GM12878 (cell line): ENCODE measurements around the gene MAGED1. TPM values are rescaled to one million over a fixed set of nuclear protein-coding genes. Genes with fewer than 3 reads are reported as not detected.

Experiments used
- ATAC-seq: fragments of 200-7000 bp; cut with Tn5 transposase; 3 replicates; pipeline ENCODE4 v1.9.1; 2020; ENCODE audit warnings: mild to moderate bottlenecking, moderate library complexity
- BruUV-seq: library from RNA; stranded (reverse); fragments of 400-500 nt; replicated peaks from 2 replicates; lab custom pipeline; 2021; lab: Mats Ljungman, UMichigan
- CTCF ChIA-PET: fragments of 300-600 bp; sonication (Branson Sonifier 250); formaldehyde crosslinking; extraction: SDS; loops from one replicate; lab custom pipeline; 2021; ENCODE audit warnings: inconsistent platforms; lab: Yijun Ruan, JAX
- POLR2A ChIA-PET: fragments of 350-600 bp; formaldehyde crosslinking; extraction: SDS; loops from one replicate; lab custom pipeline; 2021; ENCODE audit warnings: inconsistent platforms; lab: Charles Lee
- RAD21 ChIA-PET: fragments of 300-600 bp; sonication (Branson Sonifier 250); formaldehyde crosslinking; loops from one replicate; lab custom pipeline; 2023; ENCODE audit warnings: antibody characterized with exemption; ENCODE audit not compliant: unreplicated experiment; lab: Charles Lee
- SMC1A ChIA-PET: fragments of 300-600 bp; sonication (Branson Sonifier 250); formaldehyde crosslinking; loops from one replicate; lab custom pipeline; 2023; ENCODE audit not compliant: unreplicated experiment, uncharacterized antibody; lab: Charles Lee
- DNase-seq: peaks from one replicate; pipeline ENCODE4 v3.0.0-alpha.2; 2011; ENCODE audit warnings: low read depth, low spot score
- FAIRE-seq: peaks from 3 replicates; lab custom pipeline; 2011; peaks lifted over from hg19 to GRCh38; lab: Jason Lieb, UNC
- H2AFZ ChIP-seq: 2 replicates; pipeline ENCODE4 v1.6.0; 2011; ENCODE audit warnings: low read depth, low read length, control low read depth; ENCODE audit not compliant: control insufficient read depth
- H3K27ac ChIP-seq: 2 replicates; pipeline ENCODE4 v1.5.1; 2011; ENCODE audit warnings: control low read depth; ENCODE audit not compliant: control insufficient read depth, insufficient read depth
- H3K27me3 ChIP-seq, 2 experiments: replicated peaks in 1 of 2; 2 replicates each; pipeline versions ENCODE4 v1.6.0 to v1.6.1; 2011; ENCODE audit warnings: low read length in 1 of 2; ENCODE audit not compliant: control insufficient read depth in 2 of 2, insufficient read depth in 2 of 2
- H3K36me3 ChIP-seq, 2 experiments: 2 replicates each; pipeline ENCODE4 v1.5.1; 2011; ENCODE audit warnings: low read length in 1 of 2; ENCODE audit not compliant: control insufficient read depth in 2 of 2, insufficient read depth in 2 of 2
- H3K4me1 ChIP-seq: 2 replicates; pipeline ENCODE4 v1.6.1; 2011; ENCODE audit warnings: mild to moderate bottlenecking, low read length, moderate library complexity, mixed read lengths; ENCODE audit not compliant: control insufficient read depth, insufficient read depth
- H3K4me2 ChIP-seq: 2 replicates; pipeline ENCODE4 v1.6.0; 2011; ENCODE audit warnings: control low read depth; ENCODE audit not compliant: control insufficient read depth, insufficient read depth
- H3K4me3 ChIP-seq: fragments of 200-600 bp; sonication (generic); 2 replicates; pipeline ENCODE4 v1.5.1; 2016
- H3K79me2 ChIP-seq: 2 replicates; pipeline ENCODE4 v1.6.0; 2011; ENCODE audit warnings: low read length; ENCODE audit not compliant: control insufficient read depth, insufficient read depth
- H3K9ac ChIP-seq: 2 replicates; pipeline ENCODE4 v1.8.0; 2011; ENCODE audit warnings: low read length, control low read depth, mixed read lengths; ENCODE audit not compliant: control insufficient read depth, insufficient read depth
- H3K9me3 ChIP-seq: replicated peaks from 3 replicates; pipeline ENCODE4 v1.5.1; 2011; ENCODE audit warnings: mild to moderate bottlenecking, low read length; ENCODE audit not compliant: control insufficient read depth, insufficient read depth
- H4K20me1 ChIP-seq: 2 replicates; pipeline ENCODE4 v1.6.0; 2011; ENCODE audit not compliant: control insufficient read depth, insufficient read depth
- BACH1 ChIP-seq: fragments of 450-650 bp; IDR thresholded peaks from 2 replicates; pipeline ENCODE4 v1.6.1; 2017; ENCODE audit warnings: mild to moderate bottlenecking, borderline replicate concordance
- ETV6 ChIP-seq, 2 experiments: fragments of 450-650 bp in 1 of 2; IDR thresholded peaks in 1 of 2; conservative IDR thresholded peaks in 1 of 2; 2 replicates each; pipeline ENCODE4 v1.6.1; 2014; ENCODE audit warnings: antibody characterized with exemption in 1 of 2, borderline replicate concordance in 1 of 2, low read depth in 1 of 2, mild to moderate bottlenecking in 1 of 2, moderate library complexity in 1 of 2
- MTA2 ChIP-seq: fragments of 450-650 bp; IDR thresholded peaks from 2 replicates; pipeline ENCODE4 v1.6.1; 2016; ENCODE audit warnings: low read depth, mild to moderate bottlenecking, moderate library complexity
- MYC ChIP-seq: IDR thresholded peaks from 2 replicates; pipeline ENCODE4 v1.6.1; 2011; ENCODE audit warnings: mild to moderate bottlenecking, low read length, moderate library complexity, inconsistent platforms; ENCODE audit not compliant: insufficient read depth, insufficient replicate concordance, insufficient read length, severe bottlenecking
- NFYA ChIP-seq: IDR thresholded peaks from 2 replicates; pipeline ENCODE4 v1.6.1; 2011; ENCODE audit warnings: low read depth, mild to moderate bottlenecking, low read length, improper control_type of control experiment, borderline replicate concordance
- SMAD1 ChIP-seq: fragments of 450-650 bp; IDR thresholded peaks from 2 replicates; pipeline ENCODE4 v1.6.1; 2018; ENCODE audit warnings: mild to moderate bottlenecking, low read depth; ENCODE audit not compliant: partially characterized antibody
- SMC3 ChIP-seq: IDR thresholded peaks from 2 replicates; pipeline ENCODE4 v1.6.1; 2011; ENCODE audit warnings: low read length, improper control_type of control experiment, borderline replicate concordance
- TCF12 ChIP-seq: IDR thresholded peaks from 2 replicates; pipeline ENCODE4 v1.6.1; 2011; ENCODE audit warnings: low read depth, mild to moderate bottlenecking, low read length
- ZBTB33 ChIP-seq: fragments of 450-650 bp; IDR thresholded peaks from 2 replicates; pipeline ENCODE4 v1.6.1; 2017; ENCODE audit warnings: mild to moderate bottlenecking
- ZZZ3 ChIP-seq: IDR thresholded peaks from 2 replicates; pipeline ENCODE4 v1.6.1; 2011; ENCODE audit warnings: low read depth; ENCODE audit not compliant: control insufficient read depth, insufficient read length
- WGBS: methylation state at CpG from one replicate; pipeline ENCODE4 v1.1.6; 2016; ENCODE audit warnings: low lambda C conversion rate; ENCODE audit not compliant: insufficient replicate concordance, insufficient coverage; ENCODE audit errors: missing lambda C conversion rate; 5-methylcytosine and 5-hydroxymethylcytosine counted together
- in situ Hi-C: fragments of 300-500 bp; cut with MboI; formaldehyde crosslinking; loops from 9 replicates; pipeline ENCODE4 v1.14.3; 2018; ENCODE audit warnings: mixed read lengths
- intact Hi-C: fragments of 100-400 bp; cut with micrococcal nuclease; formaldehyde crosslinking; loops from one replicate; pipeline ENCODE4 v1.14.2; 2022; ENCODE audit not compliant: unreplicated experiment
- polyA plus RNA-seq, 11 experiments: library from polyadenylated mRNA; depleted of rRNA in 4 of 11; unstranded in 6 of 11; stranded (reverse) in 5 of 11; fragments of >200 nt; fragmentation: Nextera tagmentation in 4 of 11; fragmentation: Illumina TruSeq in 1 of 11; extraction: Ambion mirVana in 4 of 11; extraction: Trizol in 1 of 11; gene quantifications; 1 replicate in 1 of 11; 2 replicates in 10 of 11; pipeline versions ENCODE4 v1.2.1 to v1.2.3, GENCODE V29; 2011 to 2016; ENCODE audit warnings: inconsistent platforms in 2 of 11, missing spikeins in 2 of 11, low read depth in 1 of 11
- total RNA-seq, 4 experiments: library from RNA; depleted of rRNA in 3 of 4; stranded (reverse); fragments of >200 nt in 3 of 4; fragmentation: Illumina TruSeq in 1 of 4; extraction: Trizol in 1 of 4; gene quantifications; 2 replicates each; pipeline versions ENCODE4 v1.2.1 to v1.2.3, GENCODE V29; 2013 to 2021

Gene MAGED1
- total and polyA plus RNA-seq, 10 of the 15 experiments (the other 5 are each of a cell fraction or from before 2014, with no cell fraction given) = 26.3 to 149 (median 88.9) TPM

GRCh38 chrX:51891821-51892551 is 1.4 kb upstream of the MAGED1 start:
- SMC1A ChIA-PET = interaction anchor here (0.8 kb wide), 1 partner anchor 9 kb away, joined by 3 read pairs; no protein-coding TSS in a partner anchor
- H3K27me3 ChIP-seq = no peaks in the 10 kb centered on the region
- no peaks in the 10 kb centered on the region; a peak in 1 of 4 replicates for H3K36me3 ChIP-seq
- ATAC-seq (no peak), DNase-seq (no peak), FAIRE-seq (no peak)
- no peak overlapping the region; the same call in 1 of the 2 replicates for H3K27ac ChIP-seq
- H3K4me2 ChIP-seq = peak overlapping the region; percentile 66; the same call in 1 of the 2 replicates
- no peak overlapping the region for H3K4me3 ChIP-seq
- RAD21 ChIA-PET = no interaction called here
- in situ Hi-C loops (no loop called here), intact Hi-C loops (no loop called here)
- no peak overlapping the region for H3K9ac ChIP-seq
- peaks cover 14% of the 10 kb centered on the region for H3K79me2 ChIP-seq
- 28% methylated on average over 6 of the region's 6 CpGs for WGBS
- POLR2A ChIA-PET = interaction anchor here (0.6 kb wide), 1 partner anchor 1861 kb away, joined by 4 read pairs; no protein-coding TSS in a partner anchor
- H3K9me3 ChIP-seq = no peaks in the 10 kb centered on the region; the same call in 2 of the 3 replicates
- CTCF ChIA-PET = no interaction called here
- no TSS peak for BruUV-seq
- no peaks in the 10 kb centered on the region for H4K20me1 ChIP-seq
- H3K4me1 ChIP-seq = no peaks in the 10 kb centered on the region; the same call in 1 of the 2 replicates
- no peak overlapping the region for H2AFZ ChIP-seq
- no peak for TF ChIP-seq NFYA
- TF ChIP-seq BACH1 = no peak
- no peak for TF ChIP-seq MTA2
- no peak for TF ChIP-seq SMAD1
- no peak for TF ChIP-seq SMC3
- TF ChIP-seq ETV6 (conservative IDR thresholded peaks at IDR 0.05 in 1 of 2, IDR thresholded peaks at IDR 0.05 in 1 of 2; ENCODE audit: borderline replicate concordance in 1 of 2, low read depth in 1 of 2) = no peak
- no peak for TF ChIP-seq TCF12
- no peak for TF ChIP-seq MYC
- no peak for TF ChIP-seq ZBTB33
- TF ChIP-seq ZZZ3 = no peak
